Sigmoid colon (tissue), 7 donors: ENCODE measurements around the gene KCNJ1. TPM values are rescaled to one million over a fixed set of nuclear protein-coding genes. Genes with fewer than 3 reads are reported as not detected.

Experiments used
- DNase-seq: peaks from one replicate; pipeline ENCODE4 v3.0.0-alpha.2; 2019
- H3K27ac ChIP-seq, 4 donors: fragments of 200-600 bp; sonication (generic); one replicate each; pipeline ENCODE4 v1.5.1; 2016 to 2019; ENCODE audit warnings: mild to moderate bottlenecking in 1 of 4
- H3K27me3 ChIP-seq, 3 donors: fragments of 200-600 bp; sonication (generic); one replicate each; pipeline ENCODE4 v1.5.1; 2019; ENCODE audit warnings: mild to moderate bottlenecking in 1 of 3
- H3K36me3 ChIP-seq, 4 donors: fragments of 200-600 bp; sonication (generic); one replicate each; pipeline ENCODE4 v1.5.1; 2016 to 2019
- H3K4me1 ChIP-seq, 4 donors: fragments of 200-600 bp; sonication (generic); one replicate each; pipeline ENCODE4 v1.5.1; 2017 to 2019
- H3K4me3 ChIP-seq, 4 donors: fragments of 200-600 bp; sonication (generic); one replicate each; pipeline ENCODE4 v1.5.1; 2017 to 2019; ENCODE audit warnings: mild to moderate bottlenecking in 2 of 4, moderate library complexity in 1 of 4
- H3K9me3 ChIP-seq, 4 donors: fragments of 200-600 bp in 3 of 4; sonication (generic) in 3 of 4; one replicate each; pipeline versions ENCODE4 v1.5.1 to v1.6.1; 2013 to 2019
- CTCF ChIP-seq, 4 experiments: fragments of 450-650 bp in 3 of 4; fragments of 200-600 bp in 1 of 4; IDR thresholded peaks; one replicate each; pipeline ENCODE4 v1.5.1; 2016 to 2019; ENCODE audit warnings: antibody characterized with exemption in 4 of 4, mild to moderate bottlenecking in 3 of 4, moderate library complexity in 2 of 4
- EP300 ChIP-seq, 4 donors: sonication (generic); formaldehyde crosslinking; IDR thresholded peaks; one replicate each; pipeline ENCODE4 v1.6.1; 2017; ENCODE audit warnings: antibody characterized with exemption in 4 of 4
- POLR2A ChIP-seq, 2 donors: fragments of 450-650 bp; IDR thresholded peaks; one replicate each; pipeline ENCODE4 v1.6.1; 2016; ENCODE audit warnings: antibody characterized with exemption in 2 of 2, mild to moderate bottlenecking in 2 of 2, moderate library complexity in 2 of 2
- POLR2AphosphoS5 ChIP-seq, 4 donors: sonication (generic); formaldehyde crosslinking; IDR thresholded peaks; one replicate each; pipeline ENCODE4 v1.6.1; 2017; ENCODE audit warnings: antibody characterized with exemption in 4 of 4
- WGBS, 2 donors: extraction: QIAGEN DNeasy Blood & Tissue Kit; methylation state at CpG; one replicate each; pipeline ENCODE4 v1.1.7; 2013; 5-methylcytosine and 5-hydroxymethylcytosine counted together
- intact Hi-C: fragments of 100-400 bp; cut with DNase I; formaldehyde crosslinking; loops from one replicate; pipeline ENCODE4 v1.15.1; 2023
- polyA plus RNA-seq, 3 donors: library from polyadenylated mRNA; stranded (reverse); fragments of 200-250 nt; gene quantifications; one replicate each; pipeline ENCODE4 v1.2.3, GENCODE V29; 2013
- total RNA-seq, 4 donors: library from RNA; depleted of rRNA; stranded (reverse); fragments of >200 nt; gene quantifications; one replicate each; pipeline ENCODE4 v1.1.0, GENCODE V29; 2016
- donor health status: healthy with polysubstance abuse.
- donor health status: Bipolar disorder and iron deficiency.
- donor health status: healthy.

The KCNJ1 gene
- total and polyA plus RNA-seq, 7 donors, result 0.81 TPM; not detected in 6

GRCh38 chr11:128831174-128832120, 35.6 kb downstream of the KCNJ1 start:
- no peaks in the 10 kb centered on the region for H3K36me3 ChIP-seq
- TF ChIP-seq CTCF (IDR thresholded peaks at IDR 0.05) (peak; percentile 55 to 88 (median 77)), POLR2AphosphoS5 (IDR thresholded peaks at IDR 0.05) (no peak)
- H3K4me3 ChIP-seq, result no peak overlapping the region
- 31 to 36% methylated on average over 14 of the region's 14 CpGs for WGBS, 2 donors
- intact Hi-C loops, result loop anchor here (1.0 to 5.0 kb wide), 4 partner anchors 201 to 674 kb away; no protein-coding TSS in a partner anchor
- H3K27ac ChIP-seq, result no peak overlapping the region
- peak; percentile 87 for DNase-seq
- no peaks in the 10 kb centered on the region for H3K9me3 ChIP-seq
- H3K27me3 ChIP-seq, result no peaks in the 10 kb centered on the region
- H3K4me1 ChIP-seq, result no peaks in the 10 kb centered on the region

- no peak for TF ChIP-seq POLR2AphosphoS5 (IDR thresholded peaks at IDR 0.05)
- no peak for TF ChIP-seq POLR2A (IDR thresholded peaks at IDR 0.05)
- no peak for TF ChIP-seq CTCF (IDR thresholded peaks at IDR 0.05)
- TF ChIP-seq EP300 (IDR thresholded peaks at IDR 0.05), result no peak
- Histone ChIP-seq H3K4me1 (no peaks in the 10 kb centered on the region), H3K4me3 (no peak overlapping the region), H3K36me3 (no peaks in the 10 kb centered on the region), H3K27ac (no peak overlapping the region), H3K9me3 (no peaks in the 10 kb centered on the region), H3K27me3 (no peaks in the 10 kb centered on the region)
- 80 to 90% methylated on average over 11 of the region's 11 CpGs for WGBS, 2 donors
- no peak for DNase-seq
- intact Hi-C loops, result loop anchor here (1.0 to 5.0 kb wide), 4 partner anchors 200 to 673 kb away; no protein-coding TSS in a partner anchor
These were observed 36.6 kb downstream of the KCNJ1 start for GRCh38 chr11:128830290-128831173.

- DNase-seq, result no peak
- intact Hi-C loops, result no loop called here
- no peaks in the 10 kb centered on the region for H3K9me3 ChIP-seq
- H3K4me3 ChIP-seq, result no peak overlapping the region
- H3K36me3 ChIP-seq, result no peaks in the 10 kb centered on the region
- 89 to 94% methylated on average over 4 of the region's 4 CpGs for WGBS, 2 donors
- H3K4me1 ChIP-seq, result peaks cover 0 to 8% (median 5%) of the 10 kb centered on the region in 4 donors
- no peak overlapping the region for H3K27ac ChIP-seq
- TF ChIP-seq EP300 (IDR thresholded peaks at IDR 0.05) (no peak), CTCF (IDR thresholded peaks at IDR 0.05) (no peak), POLR2AphosphoS5 (IDR thresholded peaks at IDR 0.05) (no peak), POLR2A (IDR thresholded peaks at IDR 0.05) (no peak)
- H3K27me3 ChIP-seq, result peaks cover 0 to 11% (median 7%) of the 10 kb centered on the region in 3 donors
These were observed 38.7 kb downstream of the KCNJ1 start for GRCh38 chr11:128828350-128828749.

- WGBS, 2 donors, result 63 to 80% methylated on average over 7 of the region's 7 CpGs
- no peak for DNase-seq
- TF ChIP-seq CTCF (IDR thresholded peaks at IDR 0.05), result no peak
- no peak for TF ChIP-seq POLR2A (IDR thresholded peaks at IDR 0.05)
- no peak for TF ChIP-seq EP300 (IDR thresholded peaks at IDR 0.05)
- TF ChIP-seq POLR2AphosphoS5 (IDR thresholded peaks at IDR 0.05), result no peak
- Histone ChIP-seq H3K27me3 (peaks cover 0 to 12% (median 7%) of the 10 kb centered on the region in 3 donors), H3K9me3 (no peaks in the 10 kb centered on the region), H3K27ac (no peak overlapping the region), H3K4me1 (peaks cover 0 to 8% (median 5%) of the 10 kb centered on the region in 4 donors), H3K4me3 (no peak overlapping the region), H3K36me3 (no peaks in the 10 kb centered on the region)
- intact Hi-C loops, result no loop called here
These were observed 39.8 kb downstream of the KCNJ1 start for GRCh38 chr11:128827191-128827893.
